ENCODE results near the gene FAM13A.
A peak's percentile ranks its signal among the peaks of the same experiment; 100 is the strongest.
"Not testable (repeated sequence)": the region's sequence is repeated elsewhere in the genome, so short reads cannot be mapped to it uniquely, and the experiment has no call there.

FAM13A gene

DNA sequence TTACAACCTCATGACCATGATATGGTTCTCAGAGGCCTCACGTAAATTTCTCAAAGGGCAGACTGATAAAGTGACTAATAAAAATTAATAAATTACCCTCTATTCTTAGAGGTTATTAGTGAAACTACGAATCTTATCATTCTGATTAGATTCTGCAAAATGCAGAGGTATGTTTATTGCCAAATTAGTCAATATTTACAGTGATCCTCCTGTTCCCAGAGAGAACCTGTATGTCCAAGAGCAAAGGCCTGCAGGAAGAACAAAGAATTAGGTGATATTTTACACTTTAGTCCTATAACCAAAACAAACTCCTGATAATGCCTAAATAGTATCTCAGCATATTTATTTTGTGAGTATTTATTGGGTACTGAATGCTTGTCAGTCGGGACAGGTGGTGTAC lies 58.1 kb downstream of the FAM13A start:
- TF ChIP-seq, protein P1, sequence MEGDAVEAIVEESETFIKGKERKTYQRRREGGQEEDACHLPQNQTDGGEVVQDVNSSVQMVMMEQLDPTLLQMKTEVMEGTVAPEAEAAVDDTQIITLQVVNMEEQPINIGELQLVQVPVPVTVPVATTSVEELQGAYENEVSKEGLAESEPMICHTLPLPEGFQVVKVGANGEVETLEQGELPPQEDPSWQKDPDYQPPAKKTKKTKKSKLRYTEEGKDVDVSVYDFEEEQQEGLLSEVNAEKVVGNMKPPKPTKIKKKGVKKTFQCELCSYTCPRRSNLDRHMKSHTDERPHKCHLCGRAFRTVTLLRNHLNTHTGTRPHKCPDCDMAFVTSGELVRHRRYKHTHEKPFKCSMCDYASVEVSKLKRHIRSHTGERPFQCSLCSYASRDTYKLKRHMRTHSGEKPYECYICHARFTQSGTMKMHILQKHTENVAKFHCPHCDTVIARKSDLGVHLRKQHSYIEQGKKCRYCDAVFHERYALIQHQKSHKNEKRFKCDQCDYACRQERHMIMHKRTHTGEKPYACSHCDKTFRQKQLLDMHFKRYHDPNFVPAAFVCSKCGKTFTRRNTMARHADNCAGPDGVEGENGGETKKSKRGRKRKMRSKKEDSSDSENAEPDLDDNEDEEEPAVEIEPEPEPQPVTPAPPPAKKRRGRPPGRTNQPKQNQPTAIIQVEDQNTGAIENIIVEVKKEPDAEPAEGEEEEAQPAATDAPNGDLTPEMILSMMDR (IDR thresholded peaks at IDR 0.05): no peak
- no peaks in the 10 kb centered on the region for H3K79me2 ChIP-seq
- no peaks in the 10 kb centered on the region for H3K36me3 ChIP-seq (ENCODE audit: control insufficient read depth, insufficient read depth, low read length)
- H3K27me3 ChIP-seq (ENCODE audit: control insufficient read depth, insufficient read depth, low read length): no peaks in the 10 kb centered on the region
- H3K4me3 ChIP-seq (ENCODE audit: low read depth, low read length): no peak overlapping the region
- no peak overlapping the region for H2AFZ ChIP-seq
- H3K4me1 ChIP-seq: peaks cover 26% of the 10 kb centered on the region
- H3K27ac ChIP-seq: no peak overlapping the region
- H3K9ac ChIP-seq: no peak overlapping the region
- no peaks in the 10 kb centered on the region for H3K9me3 ChIP-seq (ENCODE audit: control insufficient read depth, low read length)
- H3K4me2 ChIP-seq (ENCODE audit: low read length): no peak overlapping the region

DNA sequence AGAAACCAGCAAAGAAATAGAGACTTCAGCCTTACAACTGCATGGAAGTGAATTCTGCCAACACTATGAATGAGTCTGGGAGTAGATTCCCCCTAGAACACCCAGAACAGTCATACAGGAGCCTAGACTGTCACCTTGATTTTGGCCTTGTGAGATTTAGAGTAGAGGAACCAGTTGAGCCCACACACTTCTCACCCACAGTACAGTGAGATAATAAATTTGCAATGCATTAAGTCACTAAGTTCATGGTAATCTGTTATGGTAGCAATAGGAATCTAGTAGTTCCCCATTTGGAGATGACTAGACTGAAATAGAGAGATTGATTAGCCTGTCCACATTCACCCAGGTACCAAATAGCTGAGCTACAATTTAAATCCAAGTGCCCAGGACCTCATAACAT lies 59.0 kb downstream of the FAM13A start:
- H3K4me1 ChIP-seq: peaks cover 26% of the 10 kb centered on the region
- no peaks in the 10 kb centered on the region for H3K9me3 ChIP-seq (ENCODE audit: control insufficient read depth, low read length)
- no peaks in the 10 kb centered on the region for H3K27me3 ChIP-seq (ENCODE audit: control insufficient read depth, insufficient read depth, low read length)
- H3K9ac ChIP-seq: no peak overlapping the region
- TF ChIP-seq, protein P1 (IDR thresholded peaks at IDR 0.05): no peak
- no peak overlapping the region for H3K4me2 ChIP-seq (ENCODE audit: low read length)
- H3K79me2 ChIP-seq: no peaks in the 10 kb centered on the region
- H3K27ac ChIP-seq: peak overlapping the region; percentile 91
- no peaks in the 10 kb centered on the region for H3K36me3 ChIP-seq (ENCODE audit: control insufficient read depth, insufficient read depth, low read length)
- H2AFZ ChIP-seq: peak overlapping the region; percentile 8
- no peak overlapping the region for H3K4me3 ChIP-seq (ENCODE audit: low read depth, low read length)

DNA sequence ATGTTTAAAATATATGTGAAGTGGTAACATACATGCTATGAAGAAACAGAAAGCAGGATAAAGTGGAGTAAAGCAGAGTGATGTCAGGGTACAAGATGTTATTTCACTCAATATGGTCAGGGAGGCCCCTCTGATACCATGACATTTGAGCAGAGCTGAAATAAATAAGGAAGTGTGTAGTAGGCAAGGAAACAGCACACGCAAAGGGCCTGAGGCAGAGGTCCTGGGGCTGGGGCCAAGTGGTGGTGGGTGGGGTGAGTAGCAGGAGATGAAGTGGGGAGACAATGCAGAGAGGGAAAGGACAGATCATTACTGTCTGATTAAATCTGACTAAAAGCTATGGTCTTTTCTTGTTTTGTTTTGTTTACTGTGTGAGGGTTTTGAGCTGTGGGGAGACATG lies 61.1 kb downstream of the FAM13A start:
- Histone ChIP-seq H3K4me1 (peaks cover 28% of the 10 kb centered on the region), H3K4me3 (ENCODE audit: low read depth, low read length) (no peak overlapping the region), H3K36me3 (ENCODE audit: control insufficient read depth, insufficient read depth, low read length) (no peaks in the 10 kb centered on the region), H2AFZ (no peak overlapping the region), H3K79me2 (no peaks in the 10 kb centered on the region), H3K27ac (peak overlapping the region; percentile 91), H3K27me3 (ENCODE audit: control insufficient read depth, insufficient read depth, low read length) (no peaks in the 10 kb centered on the region), H3K9ac (no peak overlapping the region), H3K9me3 (ENCODE audit: control insufficient read depth, low read length) (no peaks in the 10 kb centered on the region), H3K4me2 (ENCODE audit: low read length) (no peak overlapping the region)
- TF ChIP-seq, protein P1 (IDR thresholded peaks at IDR 0.05): no peak

GRCh38 chr4:88995257-88995656 lies 61.7 kb downstream of the FAM13A start:
- H3K4me3 ChIP-seq (ENCODE audit: low read depth, low read length); H3K9ac ChIP-seq; H3K79me2 ChIP-seq; H2AFZ ChIP-seq; H3K36me3 ChIP-seq (ENCODE audit: control insufficient read depth, insufficient read depth, low read length); H3K4me2 ChIP-seq (ENCODE audit: low read length); H3K27me3 ChIP-seq (ENCODE audit: control insufficient read depth, insufficient read depth, low read length); H3K9me3 ChIP-seq (ENCODE audit: control insufficient read depth, low read length): not testable (repeated sequence)
- Histone ChIP-seq H3K4me1 (peaks cover 24% of the 10 kb centered on the region), H3K27ac (peak overlapping the region; percentile 91)

DNA sequence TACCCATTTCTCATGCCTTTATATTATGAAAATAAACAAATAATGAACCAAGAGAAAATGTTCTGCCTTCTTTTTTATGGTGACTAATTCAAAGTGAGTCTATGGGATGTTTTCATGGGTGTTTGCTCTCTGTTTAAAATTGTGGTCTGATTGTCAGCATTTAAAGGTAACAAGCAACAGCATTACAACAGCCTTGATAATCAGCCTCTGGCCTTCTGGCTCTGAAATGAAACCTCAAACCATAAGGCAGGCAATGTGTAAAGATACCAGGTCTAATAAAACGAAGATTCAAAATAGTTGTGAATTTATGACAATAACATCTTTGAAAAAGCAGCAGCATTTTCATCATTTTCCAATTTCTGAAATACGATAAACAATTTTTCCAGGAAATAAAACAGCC lies 63.7 kb downstream of the FAM13A start:
- no peaks in the 10 kb centered on the region for H3K27me3 ChIP-seq (ENCODE audit: control insufficient read depth, insufficient read depth, low read length)
- H3K9ac ChIP-seq: no peak overlapping the region
- no peak overlapping the region for H2AFZ ChIP-seq
- no peak overlapping the region for H3K4me2 ChIP-seq (ENCODE audit: low read length)
- H3K79me2 ChIP-seq: no peaks in the 10 kb centered on the region
- no peaks in the 10 kb centered on the region for H3K9me3 ChIP-seq (ENCODE audit: control insufficient read depth, low read length)
- H3K4me1 ChIP-seq: peaks cover 22% of the 10 kb centered on the region
- no peak overlapping the region for H3K4me3 ChIP-seq (ENCODE audit: low read depth, low read length)
- TF ChIP-seq, protein P1 (IDR thresholded peaks at IDR 0.05): no peak
- no peaks in the 10 kb centered on the region for H3K36me3 ChIP-seq (ENCODE audit: control insufficient read depth, insufficient read depth, low read length)
- peak overlapping the region; percentile 36 for H3K27ac ChIP-seq
